HuH-7.5 (cell line): ENCODE data around the gene FBN1.

Experiments used
- DNase-seq: peaks from one replicate; pipeline ENCODE4 v3.0.0; 2011; ENCODE audit warnings: low spot score

Gene FBN1

GRCh38 chr15:48366584-48367312 is 278.8 kb downstream of the FBN1 start:
- peak; percentile 9 for DNase-seq

DNA sequence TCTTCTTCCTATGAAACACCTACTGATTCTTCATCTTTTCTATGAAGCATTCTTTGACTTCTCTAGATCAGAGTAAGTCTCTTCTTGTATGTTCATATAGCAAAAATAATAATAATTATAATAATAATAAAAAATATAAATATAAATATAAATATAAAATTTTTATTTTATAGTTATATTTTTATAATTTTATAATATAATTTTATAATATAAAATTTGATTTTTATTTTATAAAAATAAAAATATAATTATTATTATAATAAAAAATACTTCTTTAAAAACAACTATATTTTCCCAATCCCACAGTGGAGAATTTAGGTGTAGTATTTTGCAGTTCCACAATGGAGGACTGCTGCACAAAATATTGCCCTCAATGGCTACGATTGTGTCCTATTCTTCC is 279.9 kb downstream of the FBN1 start:
- DNase-seq, result no peak

- no peak for DNase-seq
Measured at GRCh38 chr15:48363474-48363873, 282.0 kb downstream of the FBN1 start.

- no peak for DNase-seq
Measured at GRCh38 chr15:48361685-48362084, 283.8 kb downstream of the FBN1 start.

- DNase-seq, result no peak
Measured at GRCh38 chr15:48360841-48361240, 284.7 kb downstream of the FBN1 start.
